Subcutaneous adipose tissue (tissue), 4 donors: ENCODE measurements around the gene DYDC2. TPM values are rescaled to one million over a fixed set of nuclear protein-coding genes. Genes with fewer than 3 reads are reported as not detected.

Source experiments
- total RNA-seq, 4 donors: library from RNA; depleted of rRNA; stranded (reverse); fragments of >200 nt; gene quantifications; one replicate each; pipeline ENCODE4 v1.1.0, GENCODE V29; 2016
- TF ChIP-seq, protein P1 (sequence below): fragments of 450-650 bp; IDR thresholded peaks from one replicate; pipeline ENCODE4 v1.5.1; 2016; ENCODE audit warnings: low read depth, mild to moderate bottlenecking, control low read depth, antibody characterized with exemption, moderate library complexity

DYDC2 gene
- total RNA-seq, 4 donors from 2014 or later = not detected

- TF ChIP-seq, protein P1, sequence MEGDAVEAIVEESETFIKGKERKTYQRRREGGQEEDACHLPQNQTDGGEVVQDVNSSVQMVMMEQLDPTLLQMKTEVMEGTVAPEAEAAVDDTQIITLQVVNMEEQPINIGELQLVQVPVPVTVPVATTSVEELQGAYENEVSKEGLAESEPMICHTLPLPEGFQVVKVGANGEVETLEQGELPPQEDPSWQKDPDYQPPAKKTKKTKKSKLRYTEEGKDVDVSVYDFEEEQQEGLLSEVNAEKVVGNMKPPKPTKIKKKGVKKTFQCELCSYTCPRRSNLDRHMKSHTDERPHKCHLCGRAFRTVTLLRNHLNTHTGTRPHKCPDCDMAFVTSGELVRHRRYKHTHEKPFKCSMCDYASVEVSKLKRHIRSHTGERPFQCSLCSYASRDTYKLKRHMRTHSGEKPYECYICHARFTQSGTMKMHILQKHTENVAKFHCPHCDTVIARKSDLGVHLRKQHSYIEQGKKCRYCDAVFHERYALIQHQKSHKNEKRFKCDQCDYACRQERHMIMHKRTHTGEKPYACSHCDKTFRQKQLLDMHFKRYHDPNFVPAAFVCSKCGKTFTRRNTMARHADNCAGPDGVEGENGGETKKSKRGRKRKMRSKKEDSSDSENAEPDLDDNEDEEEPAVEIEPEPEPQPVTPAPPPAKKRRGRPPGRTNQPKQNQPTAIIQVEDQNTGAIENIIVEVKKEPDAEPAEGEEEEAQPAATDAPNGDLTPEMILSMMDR = no peak
Observed at GRCh38 chr10:80390740-80391139, 34.2 kb downstream of the DYDC2 start.

- TF ChIP-seq, protein P1 = no peak
Observed at GRCh38 chr10:80392250-80392649, 35.7 kb downstream of the DYDC2 start.

GRCh38 chr10:80394358-80394916 lies 37.9 kb downstream of the DYDC2 start:
- TF ChIP-seq, protein P1 = no peak

DNA sequence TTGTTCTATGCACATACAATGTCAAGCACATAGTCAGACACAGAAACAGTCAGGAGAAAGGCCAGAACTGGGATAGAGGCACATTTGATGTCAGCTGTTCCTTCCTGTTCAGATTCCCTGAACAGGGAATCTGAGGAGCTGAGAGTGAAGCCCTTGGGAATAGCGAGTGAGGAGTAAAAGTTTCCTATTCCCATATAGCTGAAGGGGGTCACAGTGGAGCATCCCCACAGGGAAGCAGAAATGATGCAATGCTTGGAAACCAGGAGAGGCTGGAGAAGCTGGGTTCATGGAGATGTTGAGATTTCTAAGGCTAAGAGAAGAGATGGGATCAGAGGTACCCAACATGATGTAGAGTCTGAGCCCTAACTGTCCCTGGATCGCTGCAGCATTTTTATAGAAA lies 40.4 kb downstream of the DYDC2 start:
- TF ChIP-seq, protein P1 = no peak

DNA sequence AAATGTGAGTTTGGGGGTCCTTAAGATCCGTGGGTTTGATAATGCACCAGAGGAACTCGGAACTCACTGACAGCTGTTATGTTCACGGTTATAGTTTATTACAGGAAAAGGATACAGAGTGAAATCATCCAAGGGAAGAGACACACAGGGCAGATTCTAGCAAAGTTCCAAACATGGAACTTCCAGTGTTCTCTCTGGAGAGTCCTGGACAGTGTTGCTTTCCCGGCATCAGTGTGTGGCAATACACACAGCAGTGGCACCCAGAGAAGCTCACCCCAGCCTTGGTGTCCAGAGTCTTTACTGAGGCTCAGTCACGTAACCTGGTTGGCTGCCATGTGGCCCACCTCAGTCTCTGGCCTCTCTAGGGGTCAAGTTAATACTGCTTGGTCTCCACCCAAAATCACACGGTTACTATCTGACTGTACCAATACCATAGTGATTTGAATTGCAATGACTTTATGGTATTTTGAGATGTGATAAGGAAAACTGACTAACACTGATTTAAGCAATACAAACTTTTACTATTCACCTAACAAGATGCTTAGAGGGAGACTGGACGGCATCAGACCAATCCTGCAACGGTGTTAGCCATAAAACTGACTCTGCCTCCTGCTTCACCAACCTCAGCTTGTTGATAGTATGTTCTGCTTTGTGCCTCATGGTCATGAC lies 43.7 kb downstream of the DYDC2 start:
- TF ChIP-seq, protein P1 = no peak

DNA sequence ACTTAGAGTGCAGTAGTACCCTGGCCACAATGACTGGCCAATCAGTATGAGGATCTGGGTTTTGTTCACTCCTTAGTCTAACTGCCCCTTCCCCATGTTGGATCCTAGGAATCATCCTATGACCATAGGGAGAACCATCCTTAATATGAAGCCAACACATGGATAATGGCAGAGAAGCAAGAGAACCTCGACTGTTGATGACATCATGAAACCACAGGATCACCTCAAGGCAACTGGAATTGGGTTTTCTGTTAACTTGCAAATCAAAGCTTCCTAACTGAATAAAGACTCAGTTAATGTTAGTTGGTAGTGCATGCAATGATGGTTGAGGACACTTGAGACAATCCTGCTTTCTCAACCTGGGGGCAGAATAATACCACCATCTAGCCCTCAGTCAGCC lies 48.5 kb downstream of the DYDC2 start:
- TF ChIP-seq, protein P1 = no peak

- TF ChIP-seq, protein P1 = no peak
Observed at GRCh38 chr10:80405626-80406025, 49.0 kb downstream of the DYDC2 start.
